HepG2 (cell line): Measurements from ENCODE around the gene SAE1. TPM values are rescaled to one million over a fixed set of nuclear protein-coding genes. Genes with fewer than 3 reads are reported as not detected.

Experiments
- EEA1 ChIP-seq: sonication (generic); formaldehyde crosslinking; IDR thresholded peaks from 2 replicates; pipeline ENCODE4 v1.5.1; 2020; ENCODE audit warnings: mild to moderate bottlenecking, missing genetic modification reagents, borderline replicate concordance
- FOSL2 ChIP-seq: sonication (generic); formaldehyde crosslinking; IDR thresholded peaks from 2 replicates; pipeline ENCODE4 v1.4.0; 2020; ENCODE audit warnings: missing genetic modification reagents
- GTF3A ChIP-seq: sonication (generic); formaldehyde crosslinking; conservative IDR thresholded peaks from 2 replicates; pipeline ENCODE4 v1.4.0; 2020; ENCODE audit warnings: mild to moderate bottlenecking, missing genetic modification reagents
- KLF13 ChIP-seq: sonication (generic); formaldehyde crosslinking; IDR thresholded peaks from 2 replicates; pipeline ENCODE4 v1.4.0; 2020; ENCODE audit warnings: mild to moderate bottlenecking, missing genetic modification reagents
- MED8 ChIP-seq: sonication (generic); formaldehyde crosslinking; IDR thresholded peaks from 2 replicates; pipeline ENCODE4 v1.8.1; 2023; ENCODE audit warnings: mild to moderate bottlenecking, missing genetic modification reagents; ENCODE audit not compliant: insufficient replicate concordance
- NFKBIZ ChIP-seq: IDR thresholded peaks from 2 replicates; pipeline ENCODE4 v1.6.1; 2018; ENCODE audit warnings: missing genetic modification reagents, missing compliant biosample characterization
- PAX8 ChIP-seq: sonication (generic); formaldehyde crosslinking; IDR thresholded peaks from 2 replicates; pipeline ENCODE4 v1.8.0; 2022; ENCODE audit warnings: mild to moderate bottlenecking, missing genetic modification reagents, borderline replicate concordance
- PRPF4 ChIP-seq: fragments of 200-400 bp; formaldehyde crosslinking; IDR thresholded peaks from 2 replicates; pipeline ENCODE4 v1.6.1; 2016; ENCODE audit warnings: low read length, low read depth; ENCODE audit not compliant: poor library complexity, severe bottlenecking
- RBM22 ChIP-seq: fragments of 200-400 bp; formaldehyde crosslinking; optimal IDR thresholded peaks from 2 replicates; pipeline ENCODE3; 2017; ENCODE audit warnings: mild to moderate bottlenecking, low read length, moderate library complexity
- REPIN1 ChIP-seq: sonication (generic); formaldehyde crosslinking; IDR thresholded peaks from 2 replicates; pipeline ENCODE4 v1.8.0; 2022; ENCODE audit warnings: missing genetic modification reagents, low read depth, mild to moderate bottlenecking, borderline replicate concordance
- SCMH1 ChIP-seq: sonication (generic); formaldehyde crosslinking; IDR thresholded peaks from 2 replicates; pipeline ENCODE4 v1.9.0; 2021; ENCODE audit warnings: missing genetic modification reagents, mild to moderate bottlenecking, borderline replicate concordance
- SNAI1 ChIP-seq: sonication (generic); formaldehyde crosslinking; IDR thresholded peaks from 2 replicates; pipeline ENCODE4 v1.5.0; 2020; ENCODE audit warnings: mild to moderate bottlenecking, missing genetic modification reagents, borderline replicate concordance
- TBX3 ChIP-seq: fragments of 450-650 bp; IDR thresholded peaks from 2 replicates; pipeline ENCODE4 v1.6.1; 2017; ENCODE audit warnings: antibody characterized with exemption, mild to moderate bottlenecking, inconsistent platforms, borderline replicate concordance
- ZNF660 ChIP-seq: sonication (generic); formaldehyde crosslinking; IDR thresholded peaks from 2 replicates; pipeline ENCODE4 v1.5.1; 2020; ENCODE audit warnings: mild to moderate bottlenecking, low read depth, missing genetic modification reagents, borderline replicate concordance
- ZNF883 ChIP-seq: sonication (generic); formaldehyde crosslinking; IDR thresholded peaks from 2 replicates; pipeline ENCODE4 v1.5.1; 2020; ENCODE audit warnings: mild to moderate bottlenecking, missing genetic modification reagents; ENCODE audit errors: not compliant biosample characterization
- polyA plus RNA-seq, 8 experiments: library from polyadenylated mRNA; depleted of rRNA in 3 of 8; stranded (reverse) in 7 of 8; unstranded in 1 of 8; fragments of >200 nt; fragmentation: Illumina TruSeq in 4 of 8; extraction: Trizol in 4 of 8; gene quantifications; 2 replicates each; pipeline versions ENCODE4 v1.2.1 to v1.2.3, GENCODE V29; 2011 to 2016; ENCODE audit warnings: low read depth in 4 of 8, missing spikeins in 1 of 8, mixed read lengths in 1 of 8; ENCODE audit not compliant: insufficient read depth in 1 of 8
- total RNA-seq, 5 experiments: library from RNA; depleted of rRNA; stranded (reverse); fragments of >200 nt; fragmentation: Illumina TruSeq; extraction: Trizol; gene quantifications; 2 replicates each; pipeline ENCODE4 v1.2.3, GENCODE V29; 2016; ENCODE audit warnings: low read depth in 1 of 5
- TF ChIP-seq, protein P1 (sequence below): IDR thresholded peaks from 2 replicates; pipeline ENCODE4 v1.6.1; 2016
- TF ChIP-seq, protein P2 (sequence below): fragments of 450-650 bp; IDR thresholded peaks from 2 replicates; pipeline ENCODE4 v1.6.1; 2016
- TF ChIP-seq, protein P3 (sequence below): sonication (generic); formaldehyde crosslinking; IDR thresholded peaks from 2 replicates; pipeline ENCODE4 v1.4.0; 2020; ENCODE audit warnings: missing genetic modification reagents, mild to moderate bottlenecking, borderline replicate concordance
- TF ChIP-seq, protein P4 (sequence below): sonication (generic); formaldehyde crosslinking; IDR thresholded peaks from 2 replicates; pipeline ENCODE4 v1.5.0; 2020; ENCODE audit warnings: mild to moderate bottlenecking, missing genetic modification reagents

Gene SAE1
- total and polyA plus RNA-seq, 2 of the 13 experiments (the other 11 are each of a cell fraction or from before 2014, with no cell fraction given), result 87.6 to 197 TPM

GRCh38 chr19:47112997-47113849, 17.4 kb upstream of the SAE1 start, which contains the start of gene ZC3H4 (continued):
- TF ChIP-seq, protein P1, sequence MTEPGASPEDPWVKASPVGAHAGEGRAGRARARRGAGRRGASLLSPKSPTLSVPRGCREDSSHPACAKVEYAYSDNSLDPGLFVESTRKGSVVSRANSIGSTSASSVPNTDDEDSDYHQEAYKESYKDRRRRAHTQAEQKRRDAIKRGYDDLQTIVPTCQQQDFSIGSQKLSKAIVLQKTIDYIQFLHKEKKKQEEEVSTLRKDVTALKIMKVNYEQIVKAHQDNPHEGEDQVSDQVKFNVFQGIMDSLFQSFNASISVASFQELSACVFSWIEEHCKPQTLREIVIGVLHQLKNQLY (CRISPR knock-in tag), result peak; percentile 76
- peak; percentile 37; the same call in 1 of the 2 replicates for TF ChIP-seq REPIN1 (CRISPR knock-in tag)
- TF ChIP-seq KLF13 (CRISPR knock-in tag), result no peak
- TF ChIP-seq EEA1 (CRISPR knock-in tag), result no peak
- 0 out of 2 replicates have a peak, but pooled peaks have one; percentile 18 for TF ChIP-seq NFKBIZ
- no peak for TF ChIP-seq ZNF660 (CRISPR knock-in tag)
- TF ChIP-seq, protein P2, sequence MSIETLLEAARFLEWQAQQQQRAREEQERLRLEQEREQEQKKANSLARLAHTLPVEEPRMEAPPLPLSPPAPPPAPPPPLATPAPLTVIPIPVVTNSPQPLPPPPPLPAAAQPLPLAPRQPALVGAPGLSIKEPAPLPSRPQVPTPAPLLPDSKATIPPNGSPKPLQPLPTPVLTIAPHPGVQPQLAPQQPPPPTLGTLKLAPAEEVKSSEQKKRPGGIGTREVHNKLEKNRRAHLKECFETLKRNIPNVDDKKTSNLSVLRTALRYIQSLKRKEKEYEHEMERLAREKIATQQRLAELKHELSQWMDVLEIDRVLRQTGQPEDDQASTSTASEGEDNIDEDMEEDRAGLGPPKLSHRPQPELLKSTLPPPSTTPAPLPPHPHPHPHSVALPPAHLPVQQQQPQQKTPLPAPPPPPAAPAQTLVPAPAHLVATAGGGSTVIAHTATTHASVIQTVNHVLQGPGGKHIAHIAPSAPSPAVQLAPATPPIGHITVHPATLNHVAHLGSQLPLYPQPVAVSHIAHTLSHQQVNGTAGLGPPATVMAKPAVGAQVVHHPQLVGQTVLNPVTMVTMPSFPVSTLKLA, result peak; percentile 82
- TF ChIP-seq ZNF883 (CRISPR knock-in tag), result peak; percentile 5
- TF ChIP-seq SCMH1 (CRISPR knock-in tag), result no peak
- TF ChIP-seq MED8, result peak; percentile 73
- no peak for TF ChIP-seq GTF3A
- TF ChIP-seq, protein P3, sequence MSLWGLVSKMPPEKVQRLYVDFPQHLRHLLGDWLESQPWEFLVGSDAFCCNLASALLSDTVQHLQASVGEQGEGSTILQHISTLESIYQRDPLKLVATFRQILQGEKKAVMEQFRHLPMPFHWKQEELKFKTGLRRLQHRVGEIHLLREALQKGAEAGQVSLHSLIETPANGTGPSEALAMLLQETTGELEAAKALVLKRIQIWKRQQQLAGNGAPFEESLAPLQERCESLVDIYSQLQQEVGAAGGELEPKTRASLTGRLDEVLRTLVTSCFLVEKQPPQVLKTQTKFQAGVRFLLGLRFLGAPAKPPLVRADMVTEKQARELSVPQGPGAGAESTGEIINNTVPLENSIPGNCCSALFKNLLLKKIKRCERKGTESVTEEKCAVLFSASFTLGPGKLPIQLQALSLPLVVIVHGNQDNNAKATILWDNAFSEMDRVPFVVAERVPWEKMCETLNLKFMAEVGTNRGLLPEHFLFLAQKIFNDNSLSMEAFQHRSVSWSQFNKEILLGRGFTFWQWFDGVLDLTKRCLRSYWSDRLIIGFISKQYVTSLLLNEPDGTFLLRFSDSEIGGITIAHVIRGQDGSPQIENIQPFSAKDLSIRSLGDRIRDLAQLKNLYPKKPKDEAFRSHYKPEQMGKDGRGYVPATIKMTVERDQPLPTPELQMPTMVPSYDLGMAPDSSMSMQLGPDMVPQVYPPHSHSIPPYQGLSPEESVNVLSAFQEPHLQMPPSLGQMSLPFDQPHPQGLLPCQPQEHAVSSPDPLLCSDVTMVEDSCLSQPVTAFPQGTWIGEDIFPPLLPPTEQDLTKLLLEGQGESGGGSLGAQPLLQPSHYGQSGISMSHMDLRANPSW (CRISPR knock-in tag), result peak; percentile 49; the same call in 1 of the 2 replicates
- no peak for TF ChIP-seq PRPF4
- TF ChIP-seq PAX8 (CRISPR knock-in tag), result no peak
- TF ChIP-seq, protein P4, sequence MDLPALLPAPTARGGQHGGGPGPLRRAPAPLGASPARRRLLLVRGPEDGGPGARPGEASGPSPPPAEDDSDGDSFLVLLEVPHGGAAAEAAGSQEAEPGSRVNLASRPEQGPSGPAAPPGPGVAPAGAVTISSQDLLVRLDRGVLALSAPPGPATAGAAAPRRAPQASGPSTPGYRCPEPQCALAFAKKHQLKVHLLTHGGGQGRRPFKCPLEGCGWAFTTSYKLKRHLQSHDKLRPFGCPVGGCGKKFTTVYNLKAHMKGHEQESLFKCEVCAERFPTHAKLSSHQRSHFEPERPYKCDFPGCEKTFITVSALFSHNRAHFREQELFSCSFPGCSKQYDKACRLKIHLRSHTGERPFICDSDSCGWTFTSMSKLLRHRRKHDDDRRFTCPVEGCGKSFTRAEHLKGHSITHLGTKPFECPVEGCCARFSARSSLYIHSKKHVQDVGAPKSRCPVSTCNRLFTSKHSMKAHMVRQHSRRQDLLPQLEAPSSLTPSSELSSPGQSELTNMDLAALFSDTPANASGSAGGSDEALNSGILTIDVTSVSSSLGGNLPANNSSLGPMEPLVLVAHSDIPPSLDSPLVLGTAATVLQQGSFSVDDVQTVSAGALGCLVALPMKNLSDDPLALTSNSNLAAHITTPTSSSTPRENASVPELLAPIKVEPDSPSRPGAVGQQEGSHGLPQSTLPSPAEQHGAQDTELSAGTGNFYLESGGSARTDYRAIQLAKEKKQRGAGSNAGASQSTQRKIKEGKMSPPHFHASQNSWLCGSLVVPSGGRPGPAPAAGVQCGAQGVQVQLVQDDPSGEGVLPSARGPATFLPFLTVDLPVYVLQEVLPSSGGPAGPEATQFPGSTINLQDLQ (CRISPR knock-in tag), result no peak
- TF ChIP-seq TBX3, result 0 out of 2 replicates have a peak, but pooled peaks have one; percentile 18
- peak; percentile 12 for TF ChIP-seq RBM22
- TF ChIP-seq FOSL2 (CRISPR knock-in tag), result peak; percentile 79
- TF ChIP-seq SNAI1 (CRISPR knock-in tag), result peak; percentile 97
